NK-92 treated with Interleukin-12 subunit alpha and Interleukin-12 subunit beta, amount 100 ng/mL, for 24 hours (cell line): ENCODE measurements around the gene RPL36A.

Source experiments
- DNase-seq: peaks from one replicate; lab custom pipeline; 2025; lab: John Stamatoyannopoulos, UW

Gene RPL36A

DNA sequence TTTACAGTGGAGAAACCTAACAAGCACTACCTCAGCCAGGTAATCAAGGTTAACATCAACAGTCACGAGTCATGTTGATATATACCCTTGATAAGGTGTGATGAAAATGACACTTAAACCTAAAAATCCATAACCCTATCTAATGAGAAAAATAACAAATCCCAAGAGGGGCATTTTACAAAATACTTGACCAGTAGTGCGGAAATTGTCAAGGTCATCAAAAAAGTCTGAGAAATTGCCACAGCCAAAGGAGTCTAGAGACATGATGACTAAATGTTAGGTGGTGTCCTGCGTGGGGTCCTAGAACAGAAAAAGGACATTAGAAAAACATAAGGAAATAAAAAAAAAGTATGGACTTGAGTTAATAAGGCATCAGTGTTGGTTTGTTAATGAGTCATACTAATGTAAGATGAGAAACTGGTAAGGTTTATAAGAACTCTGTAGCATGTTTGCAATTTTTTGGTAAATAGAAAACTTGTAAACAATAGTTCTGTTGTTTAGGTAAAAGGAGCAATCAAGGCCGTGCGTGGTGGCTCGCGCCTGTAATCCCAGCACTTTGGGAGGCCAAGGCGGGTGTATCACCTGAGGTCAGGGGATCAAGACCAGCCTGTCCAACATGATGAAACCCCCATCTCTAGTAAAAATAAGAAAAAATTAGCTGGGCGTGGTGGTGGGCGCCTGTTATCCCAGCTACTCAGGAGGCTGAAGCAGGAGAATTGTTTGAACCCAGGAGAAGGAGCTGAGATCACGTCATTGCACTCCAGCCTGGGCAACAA is 2.9 kb downstream of the RPL36A start:
- DNase-seq = no peak

DNA sequence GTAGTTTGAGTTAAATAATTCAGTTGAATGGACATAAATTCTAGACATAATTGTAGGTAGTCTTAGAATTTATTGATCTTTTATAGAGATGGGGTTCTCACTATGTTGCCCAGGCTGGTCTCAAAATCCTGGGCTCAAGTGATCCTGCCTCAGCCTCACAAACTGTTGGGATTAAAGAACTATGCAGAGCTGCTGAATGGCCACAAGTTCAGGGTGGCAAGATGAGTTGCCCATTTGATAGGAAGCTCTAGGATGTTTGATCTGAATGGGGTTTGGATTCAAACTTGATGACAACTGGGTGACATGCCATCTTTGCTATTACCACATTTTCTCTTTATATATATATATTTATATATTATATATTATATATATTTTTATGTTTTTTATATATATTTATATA is 3.6 kb downstream of the RPL36A start:
- no peak for DNase-seq

DNA sequence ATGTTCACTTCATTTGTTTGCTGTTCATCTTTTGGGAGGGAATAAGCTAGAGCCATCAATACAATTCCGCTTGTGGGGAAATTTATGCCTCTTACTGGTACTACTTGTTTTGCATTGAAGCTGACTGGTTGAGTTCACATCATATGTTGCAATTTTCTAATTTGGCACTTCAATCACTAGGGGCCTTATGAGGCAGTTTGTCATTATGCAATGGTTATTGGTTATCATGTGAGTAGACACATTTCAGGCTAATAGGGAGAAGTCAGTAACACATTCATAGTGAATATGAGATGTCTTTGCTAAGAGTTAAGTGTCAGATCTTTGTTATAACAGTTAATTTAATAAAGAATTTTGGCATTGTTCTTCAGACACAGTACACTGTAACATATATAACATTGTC is 5.0 kb downstream of the RPL36A start:
- no peak for DNase-seq

DNA sequence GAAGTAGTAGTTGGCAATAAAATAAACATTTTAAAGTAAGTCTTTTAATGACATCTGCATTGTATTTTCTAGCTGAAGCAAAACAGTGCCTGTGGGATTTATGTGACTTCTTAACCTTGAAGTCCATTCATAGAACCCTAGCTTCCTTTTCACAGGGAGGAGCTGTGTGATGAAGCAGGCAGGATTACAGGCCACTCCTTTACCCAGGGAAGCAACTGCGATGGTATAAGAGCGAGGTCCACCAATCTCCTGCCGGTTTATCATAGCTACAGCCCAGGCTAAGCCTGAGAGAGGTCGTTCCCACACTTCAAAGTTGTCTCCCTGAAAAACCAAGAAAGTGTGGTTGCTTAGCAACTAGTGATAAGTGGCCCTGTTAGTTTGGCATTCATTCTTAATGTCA is 7.0 kb downstream of the RPL36A start:
- no peak for DNase-seq

DNA sequence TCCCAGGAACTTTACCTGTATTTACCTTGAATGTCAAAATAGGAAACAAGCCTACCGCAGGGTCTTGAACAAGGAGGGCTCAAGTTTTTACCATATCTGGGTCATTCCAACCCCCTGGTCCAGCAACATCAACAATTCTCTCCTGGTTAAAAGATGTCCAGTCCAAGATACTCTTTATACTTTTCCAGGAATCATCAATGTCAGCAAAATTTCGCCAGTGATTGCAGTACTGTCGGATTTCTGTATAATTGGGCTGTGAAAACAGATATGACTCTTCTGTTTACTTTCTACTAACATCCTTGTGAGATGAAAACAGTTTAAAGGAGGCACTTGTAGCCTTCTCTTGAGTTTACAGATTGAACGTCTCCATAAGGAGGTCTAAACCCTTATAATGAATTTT is 7.9 kb downstream of the RPL36A start:
- no peak for DNase-seq

DNA sequence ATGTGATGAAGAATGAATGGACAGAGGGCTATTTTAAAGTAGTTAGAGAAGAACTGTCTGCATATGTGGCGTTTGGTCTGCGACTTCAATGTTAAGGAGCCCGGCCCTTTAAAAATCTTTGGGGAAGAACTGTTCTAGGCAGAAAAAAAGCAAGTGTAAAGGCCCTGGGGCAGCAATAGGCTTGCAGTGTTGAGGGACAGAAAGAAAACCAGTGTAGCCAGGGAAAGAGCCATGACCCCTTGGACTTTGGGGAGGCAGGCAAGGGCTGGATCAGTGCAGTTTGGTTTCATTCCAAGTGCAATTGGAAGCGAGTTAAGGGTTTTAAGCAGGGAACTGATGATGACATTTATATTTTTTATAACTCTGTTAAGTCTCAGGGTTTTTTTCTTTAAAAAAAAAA is 9.0 kb downstream of the RPL36A start:
- DNase-seq = no peak

DNA sequence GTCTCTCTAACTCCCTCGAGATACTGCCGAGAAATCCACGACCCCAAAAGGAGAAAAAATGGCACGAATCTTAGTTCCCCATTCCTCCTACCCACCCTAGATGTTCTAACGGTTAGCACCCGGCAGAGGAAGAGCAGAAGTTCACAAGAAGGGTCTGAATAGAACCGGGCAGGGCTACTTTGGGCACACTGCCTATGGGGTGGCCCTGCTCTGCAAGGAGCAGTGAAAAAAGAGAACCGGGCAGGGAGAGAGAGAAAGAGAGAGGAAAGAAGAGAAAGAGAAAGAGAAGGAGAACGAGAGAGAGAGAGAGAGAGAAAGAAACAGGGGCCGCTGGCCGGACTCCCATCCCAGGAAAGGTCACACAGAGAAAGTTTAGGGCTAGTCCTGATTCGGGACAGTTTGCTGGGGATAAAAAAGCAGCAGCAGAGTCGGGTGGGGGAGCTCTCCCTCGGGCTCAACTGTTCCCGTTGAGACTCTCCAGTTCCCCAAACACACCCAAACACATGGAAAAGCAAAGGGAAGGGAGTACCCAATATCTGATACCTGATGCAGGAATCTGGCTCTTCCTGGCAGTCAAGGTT is 16.4 kb downstream of the RPL36A start:
- DNase-seq = no peak

DNA sequence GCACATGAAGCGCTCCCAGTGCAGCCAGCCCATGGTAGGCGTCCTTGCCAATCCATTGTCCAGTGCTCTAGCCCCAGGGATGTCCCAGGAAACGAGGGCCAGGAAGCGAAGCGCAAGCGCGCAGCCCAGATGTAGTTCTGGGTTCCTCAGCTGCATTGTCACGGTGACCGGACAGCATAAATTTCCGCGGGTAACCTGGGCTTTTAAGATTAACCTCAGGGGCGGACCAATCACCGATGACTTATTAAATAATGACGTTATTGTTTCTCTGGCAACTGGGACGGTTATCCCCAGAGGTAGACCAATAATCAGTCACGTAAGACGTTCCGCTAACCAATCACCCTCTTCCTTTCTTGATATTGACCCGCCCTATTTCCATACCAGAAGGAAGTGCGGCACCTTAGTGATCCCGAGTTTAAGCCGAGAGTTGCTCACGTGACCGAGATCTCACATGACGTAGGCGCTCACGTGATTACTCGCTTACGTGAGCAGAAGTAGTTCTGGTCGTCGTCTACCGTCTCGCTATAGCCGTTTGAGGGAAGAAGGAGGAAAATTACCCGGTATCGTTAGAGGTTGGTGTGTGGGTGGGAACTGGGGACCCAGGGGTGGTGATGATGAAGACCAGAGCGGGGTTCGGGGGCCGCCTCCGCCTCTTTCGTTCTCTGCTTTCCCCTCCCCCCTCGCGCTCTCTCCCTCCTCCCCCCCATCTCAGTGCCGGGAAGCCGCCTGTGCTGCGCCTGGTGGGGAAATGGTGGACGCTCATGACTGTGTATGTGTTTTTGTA is 17.1 kb downstream of the RPL36A start, which contains the start of the genes GLA and HNRNPH2:
Gene GLA (minus strand): TSS at position 178 of the 784 bp plus-strand sequence. CDS start 22 bp downstream, at position 156.
Gene HNRNPH2 (plus strand): TSS at position 475 of the 784 bp plus-strand sequence. CDS start 3,767 bp downstream, outside the sequence.
- DNase-seq = peak; percentile 76

DNA sequence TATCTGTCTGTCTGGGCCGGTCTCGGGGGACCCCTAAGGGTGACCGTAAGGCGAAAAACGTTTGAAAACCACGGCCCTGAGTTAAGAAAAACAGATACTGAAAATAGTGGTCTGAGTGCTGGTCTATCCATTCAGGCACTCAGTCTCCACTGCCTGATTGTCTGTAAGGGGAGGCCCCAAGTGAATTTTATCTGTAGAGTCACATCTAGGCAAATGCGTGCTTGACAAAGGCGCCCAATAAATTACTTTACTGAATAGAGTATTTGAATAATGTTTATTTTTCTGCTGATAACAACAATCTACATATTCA is 17.7 kb downstream of the RPL36A start:
- no peak for DNase-seq

DNA sequence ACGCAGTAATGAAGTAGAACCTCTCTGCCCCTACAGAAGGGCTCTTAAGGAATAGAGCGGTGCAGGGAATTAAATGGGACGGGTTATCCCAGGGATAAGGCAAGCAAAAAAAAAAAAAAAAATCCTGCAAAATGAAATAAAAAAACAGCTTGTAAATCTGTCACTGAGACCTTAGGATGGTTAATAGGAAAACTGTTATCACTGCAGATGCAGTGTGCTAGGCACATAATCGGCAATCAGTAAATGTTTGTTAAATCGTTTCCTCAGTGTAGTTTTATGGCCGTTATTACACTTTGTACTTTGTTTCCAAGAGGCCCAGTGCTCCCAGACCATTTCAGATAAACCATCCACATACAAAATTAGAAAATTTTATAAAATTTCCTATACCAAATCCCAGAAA is 18.2 kb downstream of the RPL36A start:
- DNase-seq = no peak

DNA sequence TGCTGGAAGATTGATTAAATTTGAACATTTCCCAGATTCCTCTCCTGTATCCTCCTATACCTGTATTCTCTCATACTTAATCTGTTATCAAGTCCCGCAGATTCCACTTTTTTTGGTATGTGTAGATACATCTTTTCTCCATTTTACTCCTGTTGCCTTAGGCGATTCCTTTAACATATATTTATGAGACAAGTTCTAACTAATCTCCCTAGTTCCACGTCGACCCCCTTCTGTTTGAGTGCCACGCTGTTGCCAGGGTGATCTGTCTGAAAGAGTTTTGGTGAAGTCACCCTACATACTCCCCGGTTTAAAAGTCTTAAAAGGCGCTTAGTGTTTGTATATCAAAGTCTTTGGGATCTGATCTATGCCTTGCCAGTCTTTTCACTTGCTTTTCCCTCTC is 19.6 kb downstream of the RPL36A start:
- no peak for DNase-seq

DNA sequence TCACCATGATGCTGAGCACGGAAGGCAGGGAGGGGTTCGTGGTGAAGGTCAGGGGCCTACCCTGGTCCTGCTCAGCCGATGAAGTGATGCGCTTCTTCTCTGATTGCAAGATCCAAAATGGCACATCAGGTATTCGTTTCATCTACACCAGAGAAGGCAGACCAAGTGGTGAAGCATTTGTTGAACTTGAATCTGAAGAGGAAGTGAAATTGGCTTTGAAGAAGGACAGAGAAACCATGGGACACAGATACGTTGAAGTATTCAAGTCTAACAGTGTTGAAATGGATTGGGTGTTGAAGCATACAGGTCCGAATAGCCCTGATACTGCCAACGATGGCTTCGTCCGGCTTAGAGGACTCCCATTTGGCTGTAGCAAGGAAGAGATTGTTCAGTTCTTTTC is 21.2 kb downstream of the RPL36A start:
- DNase-seq = no peak

DNA sequence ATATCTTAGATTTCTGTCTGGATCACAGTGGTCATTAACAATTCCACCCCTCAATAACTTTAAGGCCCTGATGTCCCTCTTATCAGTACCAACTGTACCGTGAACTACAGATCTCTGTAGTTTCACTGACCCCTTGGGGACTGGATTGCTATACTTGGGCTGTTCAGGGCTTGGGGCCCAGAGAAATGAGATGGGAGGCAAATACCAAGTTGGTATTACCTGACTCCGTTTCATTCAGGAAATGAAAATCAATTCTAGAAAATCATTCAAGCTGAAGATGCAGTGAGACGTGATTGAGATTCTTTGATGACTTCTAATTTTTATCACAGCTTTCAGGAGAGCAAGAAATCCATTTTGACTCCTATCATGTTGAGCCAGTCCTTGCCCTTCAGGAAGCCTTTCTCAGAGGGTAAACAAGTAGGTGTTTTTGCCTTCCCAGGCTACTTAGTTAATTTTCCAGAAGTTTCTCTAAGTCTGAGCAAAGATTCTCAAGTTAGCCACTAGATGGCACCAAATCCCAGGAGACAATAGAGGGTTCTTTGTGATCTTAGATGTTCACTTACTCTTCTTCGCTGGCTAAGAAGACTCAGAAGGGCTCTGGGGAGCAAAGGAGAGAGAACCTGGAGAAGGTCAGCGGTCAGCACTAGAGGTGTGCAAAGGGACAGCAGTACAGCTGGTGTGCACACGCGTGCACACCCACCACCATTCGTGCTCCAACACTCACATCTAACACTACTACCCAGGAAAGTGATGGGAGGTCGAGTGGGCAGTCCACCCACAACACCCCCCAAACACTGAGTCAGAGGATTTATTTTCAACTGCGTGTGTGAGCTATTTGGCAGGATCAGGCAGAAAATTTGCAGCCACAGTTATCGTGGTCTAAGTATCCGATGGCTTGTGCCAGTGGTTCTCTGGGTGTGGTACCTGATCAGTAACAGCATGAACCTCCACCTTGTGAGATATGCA is 24.7 kb downstream of the RPL36A start:
- DNase-seq = no peak

DNA sequence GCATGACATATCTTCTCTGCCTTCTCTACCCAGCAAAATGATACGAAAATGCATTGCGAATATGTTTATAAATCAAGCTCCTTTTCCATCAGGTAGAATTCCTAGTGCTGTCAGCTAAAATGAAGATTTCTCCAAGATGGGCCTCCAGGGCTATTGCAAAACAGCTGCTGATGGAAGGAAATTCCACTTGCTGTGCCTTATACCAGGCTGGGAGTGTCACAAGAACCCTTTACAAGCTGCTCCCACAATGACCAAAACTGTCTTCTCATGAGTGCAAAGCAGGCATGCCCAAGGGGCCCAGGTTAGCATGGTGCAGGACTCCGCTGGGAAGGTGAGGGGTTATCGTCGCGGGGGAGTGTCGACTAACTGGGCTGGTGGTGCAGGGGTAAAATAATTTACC is 25.9 kb downstream of the RPL36A start:
- no peak for DNase-seq

DNA sequence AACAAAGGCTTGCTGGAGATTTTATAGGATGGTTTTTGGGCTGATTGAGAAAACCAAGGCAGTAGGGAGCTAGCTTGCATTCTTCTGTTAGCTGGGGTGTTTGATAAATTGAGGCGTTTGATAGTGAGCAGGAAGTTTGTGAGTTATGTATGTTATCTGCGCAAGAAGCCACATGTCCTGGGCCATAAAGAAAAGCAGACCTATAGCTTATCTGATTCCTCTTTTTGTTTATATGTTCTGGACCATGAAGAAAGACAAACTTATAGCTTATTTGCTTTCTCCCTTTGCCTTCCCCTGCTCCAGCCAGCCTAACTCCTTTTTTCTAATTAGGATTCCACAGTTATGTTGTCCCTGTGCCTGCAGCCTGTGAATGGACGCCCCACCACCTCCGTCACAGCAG is 26.4 kb downstream of the RPL36A start:
- DNase-seq = no peak

DNA sequence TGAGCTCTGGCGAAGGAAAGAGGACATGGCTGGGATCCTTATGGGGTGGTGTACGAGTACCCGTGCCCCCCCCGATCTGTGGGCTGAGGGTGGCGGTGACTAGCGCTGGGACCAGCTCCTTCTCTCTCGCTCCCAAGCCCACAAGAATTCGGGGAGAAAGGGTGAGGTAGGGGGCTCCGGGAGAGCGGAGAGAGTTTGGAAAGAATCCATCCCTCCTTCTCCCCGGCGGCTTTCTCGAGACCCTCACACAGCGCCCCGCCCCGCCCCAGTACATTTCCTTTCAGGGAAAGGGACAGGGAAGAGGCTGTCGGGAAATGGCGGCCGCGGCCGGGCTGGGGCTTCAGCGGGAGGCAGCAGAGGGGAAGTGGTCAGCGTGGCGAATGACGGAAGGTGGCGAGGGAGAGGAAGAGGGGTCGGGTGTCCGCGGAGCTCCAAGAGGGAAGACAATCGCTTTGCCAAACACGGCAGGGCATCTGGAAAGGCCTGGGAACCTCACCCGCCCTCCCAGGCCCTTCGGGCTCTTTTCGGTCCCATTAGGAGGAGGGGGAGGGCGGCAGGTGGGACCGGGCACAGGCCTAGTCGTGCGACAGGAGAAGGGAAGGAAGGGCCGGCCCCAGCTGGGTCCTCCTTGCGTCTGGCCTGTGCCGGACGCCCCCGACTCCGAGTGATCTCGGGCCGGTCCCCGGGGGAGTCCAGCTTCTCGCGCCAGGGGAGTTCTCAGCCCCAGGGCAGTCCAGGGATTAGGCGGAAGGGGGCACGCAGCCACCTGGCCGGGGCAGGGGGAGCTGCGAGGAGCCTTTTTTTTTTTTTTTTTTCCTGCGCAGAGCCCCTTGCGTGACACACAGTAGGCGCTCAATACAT is 27.4 kb downstream of the RPL36A start:
- DNase-seq = peak; percentile 19

DNA sequence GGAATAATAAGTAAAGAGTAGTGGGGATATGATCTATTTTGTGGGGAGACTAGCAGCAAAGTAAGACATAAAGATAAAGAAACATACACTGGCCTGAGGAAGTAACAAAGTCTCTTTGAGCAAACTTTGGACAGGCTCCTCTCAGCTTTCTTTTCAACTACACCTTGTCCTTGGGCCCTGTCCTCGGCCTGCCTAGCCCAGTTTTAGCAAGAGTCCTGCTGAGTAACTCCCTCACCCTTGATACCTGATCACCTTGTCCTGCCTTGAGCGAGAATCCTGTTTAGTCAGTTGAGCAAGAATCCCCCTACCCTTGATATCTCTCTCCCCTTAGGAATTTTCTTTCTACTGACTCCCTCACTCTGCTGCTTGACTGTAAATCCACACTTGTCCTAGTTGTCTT is 28.7 kb downstream of the RPL36A start:
- DNase-seq = no peak

DNA sequence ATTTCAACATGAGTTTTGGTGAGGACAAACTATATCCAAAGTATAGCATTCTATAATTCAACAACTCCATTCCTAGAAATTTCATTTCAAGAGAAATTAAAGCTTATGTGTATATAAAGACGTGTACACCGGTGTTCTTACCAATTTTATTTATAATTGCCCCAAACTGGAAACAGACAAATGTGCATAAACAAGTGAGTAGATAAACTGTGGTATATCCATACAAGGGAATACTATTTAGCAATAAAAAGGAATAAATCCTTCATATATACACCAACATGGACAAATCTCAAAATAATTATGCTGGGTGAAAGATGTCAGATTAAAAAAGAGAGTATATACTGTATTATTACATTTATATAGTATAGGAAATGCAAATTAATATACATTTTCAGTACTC is 37.1 kb downstream of the RPL36A start:
- no peak for DNase-seq

DNA sequence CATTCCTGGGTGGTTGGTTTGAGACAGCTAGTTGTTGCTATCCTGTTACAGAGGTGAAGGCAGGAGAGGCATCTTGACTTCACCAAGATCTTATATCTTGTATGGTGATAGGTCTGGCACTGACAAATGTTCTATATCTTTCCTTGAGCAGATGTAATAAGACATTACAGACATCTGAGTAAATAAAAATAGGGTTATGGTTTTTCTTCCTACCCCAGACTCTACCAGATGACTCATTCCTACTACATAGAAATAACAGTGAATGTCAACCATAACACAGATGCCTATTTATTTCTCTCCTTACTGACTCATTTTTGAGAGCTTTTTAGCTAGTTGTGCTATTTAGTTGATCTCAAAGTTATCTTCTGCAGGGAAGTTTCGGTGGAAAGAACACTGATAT is 39.1 kb downstream of the RPL36A start:
- DNase-seq = no peak

DNA sequence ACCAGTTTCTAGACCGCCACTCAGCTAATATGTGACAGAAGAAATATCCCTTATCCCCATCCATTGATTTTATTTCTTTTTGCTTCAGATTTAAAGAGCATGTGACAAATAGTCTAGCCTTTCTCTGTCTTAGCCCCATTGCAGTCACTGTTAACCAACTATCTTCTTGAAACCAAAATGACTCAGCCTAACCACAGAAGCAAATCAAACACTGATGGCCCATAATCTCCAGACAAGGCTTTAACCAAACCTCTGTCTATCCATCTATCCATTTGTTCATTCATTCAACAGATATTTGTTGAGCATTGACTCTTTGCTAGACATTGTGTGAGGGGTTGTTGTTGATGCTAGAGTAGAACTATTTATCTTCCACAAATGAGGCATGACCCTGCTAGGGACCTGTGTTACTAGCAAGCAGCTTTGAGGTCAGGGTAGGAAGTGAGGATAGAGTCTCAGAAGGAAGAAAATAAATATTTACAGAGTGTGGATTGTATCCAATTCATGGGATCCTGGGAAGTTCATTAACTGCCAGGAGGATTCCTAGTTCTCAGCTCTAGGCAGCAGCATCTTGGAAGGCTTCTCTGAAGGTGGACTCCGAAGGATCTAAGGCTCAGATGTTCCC is 39.8 kb downstream of the RPL36A start:
- no peak for DNase-seq

DNA sequence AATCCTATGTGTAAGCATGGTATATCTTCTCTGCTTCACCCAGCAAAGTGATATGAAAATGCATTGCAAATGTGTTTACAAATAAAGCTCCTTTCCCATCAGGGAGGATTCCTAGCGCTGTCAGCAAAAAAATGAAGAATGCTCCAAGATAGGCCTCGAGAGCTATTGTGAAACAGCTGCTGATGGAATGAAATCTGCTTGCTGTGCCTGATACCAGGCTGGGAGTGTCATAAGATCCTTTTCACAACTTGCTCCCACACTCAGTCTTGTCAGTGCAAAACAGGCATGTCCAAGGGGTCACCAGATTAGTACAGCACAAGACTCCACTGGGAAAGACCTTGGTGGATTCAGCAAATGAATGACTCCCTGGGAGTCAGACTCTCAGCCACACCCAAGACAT is 51.3 kb downstream of the RPL36A start:
- no peak for DNase-seq
